Panc1 (cell line): ENCODE measurements around the gene GOLGA6L10. TPM values are rescaled to one million over a fixed set of nuclear protein-coding genes. Genes with fewer than 3 reads are reported as not detected.

Source experiments
- total RNA-seq: library from RNA; stranded (reverse); gene quantifications from one replicate; pipeline ENCODE4 v1.2.1, GENCODE V29; 2021; ENCODE audit not compliant: unreplicated experiment

GOLGA6L10 gene
- total RNA-seq, 1 experiment from 2014 or later = 3.5 TPM

Other genes with a start within 250 kb of the GOLGA6L10 start
- gene EFL1, start 86.7 kb downstream of the GOLGA6L10 start, total RNA-seq = 20.2 TPM
- 1.1 TPM for gene SAXO2, start 86.7 kb downstream of the GOLGA6L10 start, total RNA-seq
- gene GOLGA6L9, start 80.3 kb upstream of the GOLGA6L10 start, total RNA-seq = 5.8 TPM
- gene RPS17, start 191.0 kb upstream of the GOLGA6L10 start, total RNA-seq = 1,598 TPM